Epidermal melanocyte (primary cell): Measurements from ENCODE around the gene AMDHD2.

ENCODE experiments used
- DNase-seq: peaks from one replicate; pipeline ENCODE4 v3.0.0; 2011; ENCODE audit warnings: low spot score; ENCODE audit not compliant: insufficient read length

The AMDHD2 gene

DNA sequence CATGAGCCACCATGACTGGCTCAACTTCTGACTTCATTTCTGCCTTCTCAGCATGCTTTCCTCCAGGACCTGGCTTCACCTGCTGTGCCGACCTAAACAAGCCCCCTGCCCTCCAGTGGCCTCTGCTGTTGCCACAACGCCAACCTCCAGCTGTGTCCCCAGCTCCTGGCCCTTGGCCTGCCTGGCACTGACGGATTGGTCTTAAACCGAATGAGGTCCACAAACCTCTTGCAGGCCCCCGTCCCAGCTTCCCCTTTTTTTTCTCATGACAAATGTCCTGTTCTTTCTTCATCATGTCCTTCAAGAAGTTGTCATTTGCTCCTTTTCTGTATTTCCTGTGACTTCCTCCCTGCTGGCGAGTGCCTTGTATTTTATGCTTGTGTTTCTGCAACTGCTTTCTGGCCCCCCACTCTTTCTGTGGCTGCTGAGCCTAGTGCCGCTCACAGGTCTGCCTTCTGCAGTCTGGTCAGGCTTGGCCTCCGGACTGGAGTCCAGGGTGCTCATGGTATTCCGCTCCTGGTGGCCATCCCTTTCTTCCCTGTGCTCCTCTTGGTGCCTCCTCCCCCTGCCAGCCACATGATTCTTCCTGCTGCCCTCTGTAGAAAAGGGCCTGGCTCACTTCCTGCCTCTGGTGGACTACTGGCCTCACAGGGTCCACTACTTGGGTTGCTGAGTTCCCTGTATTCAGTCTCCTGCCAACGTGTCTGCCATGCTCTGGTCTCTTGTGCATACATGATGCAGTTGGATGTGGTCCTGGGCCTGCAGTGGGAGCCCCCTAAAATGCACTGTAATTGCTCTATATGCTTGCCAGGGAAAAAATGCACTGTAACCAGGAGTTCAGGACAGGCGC lies 3.6 kb upstream of the AMDHD2 start:
- peak; percentile 88 for DNase-seq

DNA sequence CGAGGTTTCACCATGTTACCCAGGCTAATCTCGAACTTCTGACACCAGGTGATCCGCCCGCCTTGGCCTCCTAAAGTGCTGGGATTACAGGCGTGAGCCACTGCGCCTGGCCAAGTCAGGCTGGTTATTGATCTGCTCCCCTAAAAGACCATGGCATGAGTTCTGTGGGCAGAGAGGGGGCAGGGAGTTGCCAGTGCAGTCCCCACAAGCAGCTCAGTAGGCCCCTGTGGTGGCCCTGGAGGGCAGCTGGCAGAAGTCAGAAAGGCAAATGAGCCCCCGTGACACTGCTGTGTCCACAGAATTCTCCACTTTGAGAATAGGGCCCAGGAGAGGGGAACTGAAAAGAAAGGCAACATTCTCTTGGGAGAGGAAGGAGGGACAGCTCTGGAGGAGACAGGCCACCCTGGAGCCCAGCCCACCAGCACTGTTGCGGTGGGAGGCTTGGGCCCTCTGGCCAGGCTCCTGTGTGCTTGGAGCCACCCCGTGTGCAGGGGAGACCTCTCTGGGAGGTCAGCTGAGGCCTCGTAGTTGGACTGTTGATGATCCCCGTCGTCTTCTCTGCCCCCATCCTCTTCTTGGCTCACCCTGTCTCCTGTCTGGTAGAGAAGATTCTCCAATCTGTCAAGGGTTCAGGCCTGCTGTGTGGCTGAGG lies 2.1 kb upstream of the AMDHD2 start:
- DNase-seq, result no peak

DNA sequence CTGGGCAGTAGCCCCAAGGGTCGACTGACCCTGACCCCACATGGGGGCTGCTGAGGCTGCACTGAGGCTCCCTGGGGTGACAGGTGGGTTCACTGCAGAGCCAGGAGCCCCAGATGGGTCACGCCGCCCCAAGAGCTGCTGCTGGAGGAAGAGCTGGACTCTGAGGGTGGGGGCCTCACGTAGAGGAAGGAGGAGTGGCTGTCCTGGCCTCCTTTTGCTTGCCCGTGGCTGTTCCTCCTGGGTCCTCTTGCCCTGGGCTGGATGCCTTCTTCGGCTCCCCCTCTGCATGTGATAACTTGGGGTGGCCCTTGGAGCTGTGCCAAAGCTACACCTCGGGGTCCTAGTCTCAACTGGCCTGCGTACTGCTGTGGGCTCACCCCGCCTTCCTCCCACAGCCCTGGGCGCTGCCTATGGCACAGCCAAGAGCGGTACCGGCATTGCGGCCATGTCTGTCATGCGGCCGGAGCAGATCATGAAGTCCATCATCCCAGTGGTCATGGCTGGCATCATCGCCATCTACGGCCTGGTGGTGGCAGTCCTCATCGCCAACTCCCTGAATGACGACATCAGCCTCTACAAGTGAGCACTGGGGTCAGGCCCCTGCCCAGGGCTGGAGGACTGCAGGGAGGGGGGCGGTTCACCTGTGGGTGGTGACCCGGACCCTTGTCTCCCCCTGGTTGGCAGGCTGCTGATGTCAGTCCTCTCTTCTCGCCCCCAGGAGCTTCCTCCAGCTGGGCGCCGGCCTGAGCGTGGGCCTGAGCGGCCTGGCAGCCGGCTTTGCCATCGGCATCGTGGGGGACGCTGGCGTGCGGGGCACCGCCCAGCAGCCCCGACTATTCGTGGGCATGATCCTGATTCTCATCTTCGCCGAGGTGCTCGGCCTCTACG lies 1.1 kb upstream of the AMDHD2 start:
- no peak for DNase-seq

DNA sequence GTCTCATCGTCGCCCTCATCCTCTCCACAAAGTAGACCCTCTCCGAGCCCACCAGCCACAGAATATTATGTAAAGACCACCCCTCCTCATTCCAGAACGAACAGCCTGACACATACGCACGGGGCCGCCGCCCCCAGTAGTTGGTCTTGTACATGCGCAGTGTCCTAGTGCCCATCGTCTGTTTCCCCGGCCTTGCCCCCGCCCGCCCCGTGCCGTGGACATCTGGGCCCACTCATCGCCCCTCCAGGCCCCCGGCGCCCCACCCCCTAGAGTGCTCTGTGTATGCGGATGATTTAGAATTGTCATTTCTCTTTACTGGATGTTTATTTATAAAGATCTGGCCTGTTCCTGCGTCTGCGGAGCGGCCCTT lies 475 bp upstream of the AMDHD2 start:
- no peak for DNase-seq

DNA sequence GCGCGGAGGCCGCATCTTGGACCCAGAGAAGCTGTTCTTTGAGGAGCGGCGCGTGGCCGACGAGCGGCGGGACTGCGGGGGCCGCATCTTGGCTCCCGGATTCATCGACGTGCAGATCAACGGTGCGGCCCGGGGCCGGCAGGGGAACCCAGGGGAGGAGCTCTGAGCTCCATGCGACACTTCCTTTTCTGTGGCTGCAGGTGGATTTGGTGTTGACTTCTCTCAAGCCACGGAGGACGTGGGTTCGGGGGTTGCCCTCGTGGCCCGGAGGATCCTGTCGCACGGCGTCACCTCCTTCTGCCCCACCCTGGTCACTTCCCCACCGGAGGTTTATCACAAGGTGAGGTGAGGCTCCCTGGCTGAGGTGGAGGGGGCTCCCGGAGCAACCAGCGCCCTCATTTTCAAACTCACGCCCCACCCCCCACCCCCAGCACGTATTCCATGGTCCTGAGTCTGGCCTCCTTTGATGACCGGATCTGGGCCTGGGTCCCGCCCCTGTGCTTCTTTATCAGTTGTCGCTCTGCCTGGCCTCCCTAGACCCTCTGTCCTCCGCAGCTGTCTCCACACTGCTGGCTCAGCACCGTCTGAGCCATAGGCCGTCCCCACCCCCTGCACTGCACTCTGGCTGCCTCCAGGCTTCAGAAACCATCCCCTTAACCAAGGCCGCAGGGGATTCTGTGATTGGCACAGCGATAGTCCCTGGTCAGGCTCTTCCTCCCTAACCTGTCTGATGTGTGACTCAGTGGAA lies 787 bp downstream of the AMDHD2 start:
- no peak for DNase-seq

DNA sequence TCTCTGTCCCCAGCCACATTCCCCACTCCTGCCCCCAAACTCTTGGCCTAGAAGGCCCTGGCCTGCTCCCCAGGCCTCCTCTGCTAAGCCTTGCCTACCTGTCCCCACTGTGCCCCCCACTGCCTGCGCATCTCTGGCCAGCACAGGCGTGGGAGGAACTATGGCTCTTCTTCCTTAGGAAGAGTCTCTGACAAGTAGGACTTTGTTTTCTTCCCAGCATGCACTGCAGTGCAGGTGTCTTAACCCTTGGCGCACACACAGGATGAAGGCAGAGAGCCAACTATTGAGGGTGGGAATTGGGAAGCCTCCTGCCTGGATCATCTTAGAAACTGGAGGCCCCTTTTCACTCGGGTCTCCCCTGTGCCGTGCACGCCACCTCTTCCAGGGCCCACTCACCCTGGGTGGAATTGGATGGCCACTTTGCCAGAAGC lies 3.6 kb downstream of the AMDHD2 start:
- no peak for DNase-seq

DNA sequence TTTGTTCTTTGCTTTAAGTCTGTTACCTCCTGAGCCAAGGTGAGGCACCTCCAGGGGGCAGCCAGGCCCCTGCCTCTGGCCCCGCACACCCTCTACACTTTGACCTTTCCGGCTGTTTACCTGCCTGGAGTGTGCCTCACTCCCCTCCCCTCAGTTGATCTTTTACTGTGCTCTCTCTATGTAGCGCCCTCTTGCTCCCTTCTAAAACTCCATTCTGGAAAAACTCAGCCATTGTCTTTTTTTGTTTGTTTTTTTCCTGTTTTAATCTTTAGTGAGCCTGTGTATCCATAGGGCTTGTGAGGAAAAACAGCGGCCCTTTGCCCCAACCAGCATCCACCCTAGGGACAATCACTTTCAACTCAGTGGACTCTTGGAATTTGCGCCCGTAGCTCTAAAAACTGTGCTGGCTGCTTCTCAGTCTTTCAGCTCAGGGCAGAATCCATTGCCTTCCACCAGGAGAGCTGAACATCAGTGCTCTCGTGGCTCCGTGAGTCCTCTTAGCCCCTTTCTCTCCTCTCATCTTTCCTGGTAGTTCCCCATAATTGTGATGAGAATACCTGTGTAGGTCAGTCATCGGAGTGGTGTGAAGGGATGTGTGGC lies 4.3 kb downstream of the AMDHD2 start:
- no peak for DNase-seq

DNA sequence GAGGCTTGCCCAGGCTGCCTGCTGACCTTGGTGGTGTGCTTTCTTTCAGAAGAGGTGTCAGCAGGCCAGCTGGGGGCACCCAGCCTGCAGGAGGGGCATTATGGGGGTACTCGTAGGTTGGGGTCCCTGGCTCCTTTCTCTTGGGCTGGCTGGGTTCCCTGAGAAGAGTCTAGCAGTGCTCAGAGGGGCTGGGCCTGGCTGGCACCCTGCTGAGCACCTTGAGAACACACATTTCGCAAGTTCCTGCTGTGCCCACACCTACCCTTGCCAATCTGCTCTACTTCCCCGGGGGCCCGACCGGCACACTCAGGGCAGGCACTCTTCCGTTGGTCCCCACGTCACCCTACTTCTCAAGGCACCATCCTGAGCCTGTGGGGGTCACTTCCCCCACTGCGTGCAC lies 6.0 kb downstream of the AMDHD2 start:
- no peak for DNase-seq

DNA sequence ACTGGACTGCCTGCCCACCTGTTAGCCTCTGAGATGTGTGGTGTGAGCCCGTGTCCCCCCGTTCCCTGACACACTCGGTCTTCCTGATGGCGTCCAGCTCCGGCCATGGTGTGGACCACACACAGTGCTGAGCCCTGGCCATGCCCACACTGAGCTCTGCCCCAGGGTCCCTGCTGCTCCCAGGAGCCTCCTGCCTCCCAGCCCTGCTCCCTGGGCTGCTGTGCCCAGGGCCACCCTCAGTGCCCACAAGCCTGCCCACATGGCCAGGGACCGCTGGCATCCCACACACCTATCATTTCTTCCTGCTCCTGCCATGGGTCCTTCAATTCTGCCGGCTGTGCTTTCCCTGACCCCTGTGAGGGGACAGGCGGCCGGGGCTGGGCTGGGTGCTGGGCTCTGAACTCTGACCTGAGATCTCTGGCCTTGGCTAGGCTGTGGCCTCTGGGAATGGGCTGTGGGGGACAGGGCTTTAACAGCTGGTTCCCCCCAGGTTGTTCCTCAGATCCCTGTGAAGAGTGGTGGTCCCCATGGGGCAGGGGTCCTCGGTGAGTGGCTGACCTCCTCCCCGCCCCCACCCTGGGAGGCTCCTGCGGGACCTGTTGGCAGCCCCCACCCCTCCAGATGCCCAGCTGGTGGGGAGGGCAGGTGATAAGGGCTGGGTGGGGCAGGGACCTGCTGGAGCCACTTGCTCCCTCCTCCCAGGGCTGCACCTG lies 7.1 kb downstream of the AMDHD2 start:
- no peak for DNase-seq

DNA sequence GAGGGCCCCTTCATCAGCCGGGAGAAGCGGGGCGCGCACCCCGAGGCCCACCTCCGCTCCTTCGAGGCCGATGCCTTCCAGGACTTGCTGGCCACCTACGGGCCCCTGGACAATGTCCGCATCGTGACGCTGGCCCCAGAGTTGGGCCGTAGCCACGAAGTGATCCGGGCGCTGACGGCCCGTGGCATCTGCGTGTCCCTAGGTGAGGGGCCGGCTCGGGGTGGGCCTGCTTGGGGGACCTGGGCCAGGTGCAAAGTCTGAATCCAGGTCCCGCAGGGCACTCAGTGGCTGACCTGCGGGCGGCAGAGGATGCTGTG lies 7.6 kb downstream of the AMDHD2 start:
- DNase-seq, result no peak

DNA sequence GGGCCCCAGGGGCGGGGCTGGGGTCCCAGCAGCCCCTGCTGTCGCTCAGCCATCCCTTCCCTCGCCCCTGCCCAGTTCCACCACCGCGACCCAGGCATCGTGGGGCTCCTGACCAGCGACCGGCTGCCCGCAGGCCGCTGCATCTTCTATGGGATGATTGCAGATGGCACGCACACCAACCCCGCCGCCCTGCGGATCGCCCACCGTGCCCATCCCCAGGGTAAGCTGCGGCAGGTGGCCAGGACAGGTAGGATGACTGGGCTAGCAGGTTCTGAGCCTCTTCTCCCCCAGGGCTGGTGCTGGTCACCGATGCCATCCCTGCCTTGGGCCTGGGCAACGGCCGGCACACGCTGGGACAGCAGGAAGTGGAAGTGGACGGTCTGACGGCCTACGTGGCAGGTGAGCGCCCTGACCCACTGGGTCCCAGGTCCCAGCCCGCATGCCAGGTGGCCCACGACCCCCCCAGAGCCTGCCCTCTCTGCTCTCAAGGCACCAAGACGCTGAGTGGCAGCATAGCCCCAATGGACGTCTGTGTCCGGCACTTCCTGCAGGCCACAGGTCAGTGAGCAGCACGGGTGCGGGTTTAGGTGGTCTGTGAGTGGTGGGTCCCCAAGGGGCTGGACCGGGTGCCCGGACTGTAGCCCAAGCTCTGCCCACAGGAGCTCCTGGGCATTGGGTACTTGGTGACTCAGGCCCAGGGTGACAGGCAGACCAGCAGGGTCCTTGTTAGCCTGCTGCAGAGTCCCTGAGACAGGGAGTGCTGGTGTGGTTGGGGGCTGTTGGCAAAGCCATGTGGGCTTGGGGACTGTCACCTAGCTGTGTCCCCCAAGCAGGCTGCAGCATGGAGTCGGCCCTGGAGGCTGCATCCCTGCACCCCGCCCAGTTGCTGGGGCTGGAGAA lies 8.2 kb downstream of the AMDHD2 start:
- no peak for DNase-seq

DNA sequence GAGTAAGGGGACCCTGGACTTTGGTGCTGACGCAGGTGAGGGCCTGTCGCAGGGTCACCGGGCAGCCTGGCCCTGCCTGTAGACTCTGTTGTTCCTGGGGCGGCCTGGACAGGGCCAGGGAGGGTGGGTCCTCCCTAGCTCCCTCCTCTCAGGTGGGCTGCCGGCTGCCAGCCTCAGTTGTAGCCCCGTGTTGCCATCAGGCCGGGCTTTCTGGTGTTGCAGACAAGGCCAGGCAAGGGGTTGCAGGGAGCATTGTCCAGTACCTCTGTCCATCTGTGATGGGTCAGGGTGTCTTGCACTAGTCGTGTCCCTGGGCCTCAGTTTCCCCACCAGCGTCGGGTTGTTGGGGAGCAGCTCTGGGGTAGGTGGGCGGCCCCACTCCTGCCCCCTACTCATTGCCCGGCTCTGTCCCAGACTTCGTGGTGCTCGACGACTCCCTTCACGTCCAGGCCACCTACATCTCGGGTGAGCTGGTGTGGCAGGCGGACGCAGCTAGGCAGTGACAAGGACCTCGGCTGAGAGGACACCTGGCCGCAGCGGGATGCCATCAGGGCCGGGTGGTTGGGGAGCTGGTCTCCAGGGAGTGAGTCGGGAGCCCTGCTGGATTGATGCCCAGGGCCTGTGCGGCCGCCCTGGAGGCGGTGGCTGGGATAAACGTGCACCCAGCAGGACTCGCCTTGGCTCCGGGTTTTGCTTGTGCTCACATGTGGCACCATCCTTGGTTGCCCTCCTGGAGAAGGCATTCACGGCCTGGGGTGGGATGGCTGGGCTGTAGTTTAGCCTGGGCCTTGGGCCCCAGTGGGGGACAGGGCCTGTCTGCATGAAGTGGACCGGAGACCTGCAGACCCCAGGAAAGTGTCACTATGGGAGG lies 9.1 kb downstream of the AMDHD2 start:
- no peak for DNase-seq

DNA sequence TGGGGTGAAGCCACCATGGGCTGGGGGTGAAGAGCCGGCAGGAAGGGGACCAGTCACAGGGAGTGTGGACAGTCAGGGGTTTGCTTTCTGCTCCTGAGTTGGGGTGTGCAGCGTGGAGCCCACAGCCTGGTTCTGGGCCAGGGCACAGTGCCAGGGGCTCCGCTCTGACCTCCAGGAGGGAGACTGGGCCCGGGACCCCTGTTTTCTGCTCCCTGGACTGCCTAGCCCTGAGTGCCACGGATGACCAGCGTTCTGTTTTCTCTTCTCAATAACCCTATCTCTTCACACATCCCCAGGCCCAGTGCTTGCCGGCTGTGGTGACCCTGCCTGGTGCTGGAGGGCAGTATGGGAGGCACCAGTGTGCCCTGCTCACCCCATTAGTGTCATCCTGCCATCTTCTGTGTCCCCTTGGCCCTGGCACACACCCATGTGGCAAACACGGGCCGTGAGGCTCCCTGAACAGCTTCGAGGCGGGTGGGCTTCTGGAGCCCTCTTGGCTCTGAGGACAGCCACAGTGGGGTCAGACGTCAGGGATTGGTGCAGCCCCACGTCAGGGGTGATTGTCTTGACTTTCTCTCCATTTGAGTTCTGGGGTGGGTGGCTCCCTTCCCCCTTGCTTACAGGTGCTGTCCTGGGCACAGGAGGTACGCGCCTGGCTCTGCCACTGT lies 9.9 kb downstream of the AMDHD2 start:
- DNase-seq, result no peak

DNA sequence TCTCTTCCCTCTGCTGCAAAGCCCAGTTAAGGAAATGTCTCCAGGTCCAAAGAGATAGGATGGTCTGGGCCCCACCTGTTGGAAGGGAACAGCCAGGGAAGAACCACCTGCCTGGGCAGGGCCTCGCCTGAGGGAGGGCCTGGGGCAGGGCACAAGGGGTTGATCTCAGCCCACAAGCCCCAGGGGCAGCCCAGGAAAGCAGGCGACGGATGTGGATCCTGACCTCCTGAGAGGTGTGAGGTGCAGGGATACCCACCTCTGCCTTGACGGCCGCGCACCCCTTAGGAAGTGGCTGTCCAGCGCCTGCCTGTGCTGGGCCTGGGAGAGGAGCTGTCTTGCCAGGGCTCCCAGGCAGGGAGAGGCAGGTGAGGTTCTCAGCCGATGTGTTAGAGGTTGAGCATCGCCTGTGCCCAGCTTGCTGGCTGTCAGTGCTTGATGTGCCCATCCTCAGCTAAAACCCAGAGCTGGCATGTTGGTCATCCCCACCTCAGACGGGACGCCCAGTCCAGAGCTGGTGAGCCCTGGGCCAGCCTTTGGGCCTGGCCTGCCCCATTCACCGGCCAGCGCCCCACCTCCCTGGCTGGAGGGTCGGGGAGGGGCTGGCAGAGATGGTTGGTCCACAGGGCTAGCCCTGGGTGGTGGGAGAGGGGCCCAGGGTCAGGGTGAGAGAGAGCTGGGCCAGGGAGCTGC lies 10.6 kb downstream of the AMDHD2 start:
- DNase-seq, result no peak

DNA sequence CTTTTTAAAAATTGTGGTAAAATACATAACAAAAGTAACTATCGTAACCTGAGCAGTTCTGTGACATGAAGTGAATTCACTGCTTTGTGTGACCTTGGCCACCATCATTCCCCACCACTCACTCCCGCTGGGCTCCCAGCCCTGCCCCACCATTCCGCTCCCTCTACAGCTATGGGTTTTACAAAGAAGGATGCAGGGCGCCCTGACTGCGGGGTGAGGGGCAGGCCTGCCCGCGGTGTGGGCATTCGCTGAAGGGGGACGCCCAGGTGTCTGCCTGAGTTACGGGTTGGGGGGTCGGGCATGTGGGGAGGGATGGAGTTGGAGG lies 11.2 kb downstream of the AMDHD2 start, which contains the start of gene CEMP1:
CEMP1 (minus strand) TSS at position 38 of the 325 bp plus-strand sequence. CDS start 335 bp downstream, outside the sequence.
- no peak for DNase-seq

DNA sequence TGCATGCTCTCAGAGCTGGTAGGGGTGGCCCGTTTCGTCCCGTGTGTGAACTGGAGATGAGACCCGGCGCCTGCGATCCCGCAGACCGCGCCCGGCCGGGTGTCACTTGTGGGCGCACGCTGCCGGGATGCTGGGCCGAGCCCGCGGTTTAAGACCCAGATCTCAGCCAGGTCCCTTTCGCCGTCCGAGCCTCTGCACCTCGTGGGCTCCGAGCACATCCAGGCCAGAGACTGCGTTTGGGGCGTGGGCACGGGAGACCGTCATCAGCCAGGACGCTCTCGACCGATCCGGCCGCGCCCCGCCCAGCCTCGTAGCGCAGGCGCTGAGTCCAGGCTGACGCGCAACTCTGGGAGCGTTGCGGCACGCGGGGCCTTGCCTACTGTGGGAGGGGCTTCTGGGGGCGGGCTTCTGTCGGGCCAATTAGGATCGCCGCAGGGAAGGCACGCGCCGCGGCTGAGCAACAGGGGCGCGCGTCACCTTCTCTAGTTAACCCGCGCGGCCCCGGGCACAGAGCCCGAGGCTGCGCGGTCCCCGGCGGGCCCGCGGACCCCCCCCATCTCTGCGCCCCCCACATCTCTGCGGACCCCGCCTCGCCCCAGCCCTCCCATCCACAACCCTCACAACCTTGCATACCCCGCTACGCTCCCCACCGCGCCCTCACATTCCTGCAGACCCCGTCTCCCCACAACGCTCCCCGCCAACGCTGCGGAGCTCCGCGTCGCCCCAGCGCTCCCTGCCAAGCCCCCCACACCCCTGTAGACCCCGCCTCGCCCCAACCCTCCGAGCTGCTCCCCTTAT lies 11.7 kb downstream of the AMDHD2 start:
- peak; percentile 99 for DNase-seq
